ENCODE data around the gene ZFHX3. TPM values are rescaled to one million over a fixed set of nuclear protein-coding genes. Genes with fewer than 3 reads are reported as not detected.

The ZFHX3 gene
- total and polyA plus RNA-seq, 2 of the 8 experiments (the other 6 are each of a cell fraction or from before 2014, with no cell fraction given): 0.08 to 0.99 TPM

GRCh38 chr16:72793017-72793416 is 254.9 kb downstream of the ZFHX3 start:
- H3K4me2 ChIP-seq (ENCODE audit: insufficient read depth in 1 of 2, low read depth in 2 of 2, low read length in 2 of 2): no peak overlapping the region
- H2BK5ac ChIP-seq (ENCODE audit: low read depth, low read length): no peak overlapping the region
- no peaks in the 10 kb centered on the region for H3K79me1 ChIP-seq (ENCODE audit: low read depth, low read length)
- H3K4ac ChIP-seq (replicated peaks; ENCODE audit: insufficient read length, low read depth, low read length): no peak overlapping the region
- no peak overlapping the region for H2BK120ac ChIP-seq (replicated peaks; ENCODE audit: low read depth, low read length)
- no peak overlapping the region for H3K4me3 ChIP-seq (ENCODE audit: extremely low read depth in 1 of 4, insufficient read depth in 2 of 4, low read depth in 3 of 4, low read length in 4 of 4)
- no peak overlapping the region for H3K18ac ChIP-seq (ENCODE audit: extremely low read depth, low read length)
- no peak overlapping the region for H3K27ac ChIP-seq (ENCODE audit: low read depth, low read length)
- peaks cover 0 to 8% (median 3%) of the 10 kb centered on the region in 4 experiments; a peak in 4 of 7 replicates for H3K27me3 ChIP-seq (replicated peaks in 1 of 4; ENCODE audit: control insufficient read depth in 3 of 4, extremely low read depth in 1 of 4, insufficient read depth in 3 of 4, low read length in 3 of 4)
- DNase-seq (ENCODE audit: low read depth in 1 of 2, low spot score in 2 of 2): no peak
- no peaks in the 10 kb centered on the region; the same call in 1 of the 2 replicates for H3K23me2 ChIP-seq (ENCODE audit: low read depth, low read length)
- H4K8ac ChIP-seq (ENCODE audit: extremely low read depth, insufficient read depth, low read length): no peak overlapping the region
- peaks cover 0 to 4% (median 1%) of the 10 kb centered on the region in 4 experiments; a peak in 3 of 7 replicates for H3K4me1 ChIP-seq (replicated peaks in 1 of 4; ENCODE audit: control insufficient read depth in 3 of 4, insufficient read depth in 4 of 4, low read length in 3 of 4)
- no peak overlapping the region for H4K91ac ChIP-seq (replicated peaks; ENCODE audit: insufficient read length, low read length)
- no peak overlapping the region for H2BK12ac ChIP-seq (ENCODE audit: low read depth, low read length)
- H2AK5ac ChIP-seq (ENCODE audit: low read depth, low read length): no peak overlapping the region
- CTCF ChIA-PET (ENCODE audit: partially characterized antibody): interaction anchor here (0.7 kb wide), 1 partner anchor 1144 kb away, joined by 3 read pairs; no protein-coding TSS in a partner anchor
- H3K56ac ChIP-seq (replicated peaks; ENCODE audit: insufficient read length, low read depth, low read length): no peak overlapping the region
- 84% methylated on average over 5 of the region's 5 CpGs; no CpG with 5 or more reads in 1 of the 2 experiments for WGBS, 2 experiments (ENCODE audit: extremely low coverage in 1 of 2, insufficient coverage in 1 of 2, insufficient read length in 1 of 2, insufficient replicate concordance in 2 of 2, low coverage in 1 of 2, low lambda C conversion rate in 2 of 2, missing lambda C conversion rate in 1 of 2)
- H4K20me1 ChIP-seq (replicated peaks in 1 of 2; ENCODE audit: control insufficient read depth in 1 of 2, insufficient read depth in 2 of 2, low read length in 2 of 2): no peaks in the 10 kb centered on the region
- POLR2A ChIA-PET (ENCODE audit: partially characterized antibody): no interaction called here
- H3K79me2 ChIP-seq (ENCODE audit: control insufficient read depth in 1 of 2, insufficient read depth in 2 of 2, low read length in 2 of 2): no peaks in the 10 kb centered on the region
- no peak for TF ChIP-seq BACH1 (IDR thresholded peaks at IDR 0.05; ENCODE audit: low read length)
- TF ChIP-seq CBX8 (IDR thresholded peaks at IDR 0.05; ENCODE audit: borderline replicate concordance, low read depth, low read length): no peak
- no peak for TF ChIP-seq SIX5 (IDR thresholded peaks at IDR 0.05; ENCODE audit: low read depth, low read length)
- TF ChIP-seq KDM5A (IDR thresholded peaks at IDR 0.05; ENCODE audit: low read length): no peak
- no peak for TF ChIP-seq CEBPB (IDR thresholded peaks at IDR 0.05; ENCODE audit: low read depth, low read length)
- no peak for TF ChIP-seq TAF7 (optimal IDR thresholded peaks at IDR 0.05; ENCODE audit: borderline replicate concordance, low read depth, low read length)
- TF ChIP-seq CHD2 (IDR thresholded peaks at IDR 0.05; ENCODE audit: low read length): no peak
- TF ChIP-seq USF2 (IDR thresholded peaks at IDR 0.05; ENCODE audit: low read length): no peak
- TF ChIP-seq HDAC2 (IDR thresholded peaks at IDR 0.05; ENCODE audit: borderline replicate concordance in 1 of 2, low read depth in 2 of 2, low read length in 2 of 2): no peak
- no peak for TF ChIP-seq HDAC6 (IDR thresholded peaks at IDR 0.05; ENCODE audit: low read depth, low read length)
- no peak for TF ChIP-seq RBBP5 (IDR thresholded peaks at IDR 0.05; ENCODE audit: borderline replicate concordance, low read depth, low read length)
- TF ChIP-seq TCF12 (IDR thresholded peaks at IDR 0.05; ENCODE audit: low read depth, low read length): no peak
- TF ChIP-seq MAX (IDR thresholded peaks at IDR 0.05): no peak
- no peak overlapping the region for H2BK15ac ChIP-seq (ENCODE audit: low read length)
- no peak overlapping the region for H4K5ac ChIP-seq (ENCODE audit: insufficient read length, low read depth, low read length)
- no peak overlapping the region for H3K9ac ChIP-seq (replicated peaks in 1 of 4; ENCODE audit: extremely low read depth in 1 of 4, low read depth in 3 of 4, low read length in 3 of 4)
- no peak overlapping the region for H3K23ac ChIP-seq (ENCODE audit: insufficient read length)
- H3K36me3 ChIP-seq (ENCODE audit: control insufficient read depth in 2 of 4, insufficient read depth in 4 of 4, low read length in 3 of 4): no peaks in the 10 kb centered on the region
- H3K14ac ChIP-seq (ENCODE audit: insufficient read length): no peak overlapping the region
- no peak overlapping the region for H2AFZ ChIP-seq (ENCODE audit: low read length)
- H2BK20ac ChIP-seq (ENCODE audit: low read length): no peak overlapping the region
- no peaks in the 10 kb centered on the region; a peak in 1 of 4 replicates for H3K9me3 ChIP-seq (ENCODE audit: insufficient read depth in 2 of 2, low read depth in 1 of 2, low read length in 1 of 2)
- FAIRE-seq: no peak
